A673 (cell line): ENCODE data around the gene GRAP2. TPM values are rescaled to one million over a fixed set of nuclear protein-coding genes. Genes with fewer than 3 reads are reported as not detected.
A peak's percentile ranks its signal among the peaks of the same experiment; 100 is the strongest.

Experiments used
- BruUV-seq: library from RNA; stranded (reverse); fragments of 400-500 nt; replicated peaks from 2 replicates; lab custom pipeline; 2021; lab: Mats Ljungman, UMichigan
- CTCF ChIA-PET: fragments of 300-600 bp; sonication (Branson Sonifier 250); formaldehyde crosslinking; loops from one replicate; lab custom pipeline; 2022; ENCODE audit warnings: antibody characterized with exemption; lab: Charles Lee
- POLR2A ChIA-PET: fragments of 300-600 bp; sonication (Branson Sonifier 250); formaldehyde crosslinking; loops from one replicate; lab custom pipeline; 2022; ENCODE audit warnings: antibody characterized with exemption; ENCODE audit not compliant: low non-redundant PET; lab: Charles Lee
- DNase-seq: peaks from one replicate; pipeline ENCODE4 v3.0.0-alpha.2; 2015; ENCODE audit warnings: low spot score
- H3K27ac ChIP-seq: fragments of 200-600 bp; sonication (generic); 2 replicates; pipeline ENCODE4 v1.5.1; 2016; ENCODE audit warnings: mixed run types, low read depth, mild to moderate bottlenecking, mixed read lengths, antibody characterized with exemption, low read length; ENCODE audit not compliant: poor library complexity, severe bottlenecking
- H3K27me3 ChIP-seq: fragments of 200-600 bp; sonication (generic); replicated peaks from 2 replicates; pipeline ENCODE4 v1.6.1; 2017; ENCODE audit warnings: mixed run types, low read depth, mild to moderate bottlenecking, mixed read lengths, antibody characterized with exemption, low read length; ENCODE audit not compliant: insufficient read depth, poor library complexity
- H3K36me3 ChIP-seq: fragments of 200-600 bp; sonication (generic); 2 replicates; pipeline ENCODE4 v1.6.1; 2016; ENCODE audit warnings: mixed run types, mild to moderate bottlenecking, mixed read lengths, antibody characterized with exemption, low read length; ENCODE audit not compliant: insufficient read depth, poor library complexity, severe bottlenecking
- H3K4me1 ChIP-seq: fragments of 200-600 bp; sonication (generic); 2 replicates; pipeline ENCODE4 v1.6.1; 2017; ENCODE audit warnings: mixed run types, mild to moderate bottlenecking, mixed read lengths, antibody characterized with exemption, low read length; ENCODE audit not compliant: insufficient read depth, poor library complexity, severe bottlenecking
- H3K4me3 ChIP-seq: fragments of 200-600 bp; sonication (generic); 2 replicates; pipeline ENCODE4 v1.5.1; 2016; ENCODE audit warnings: low read depth, mixed run types, mild to moderate bottlenecking, mixed read lengths, low read length; ENCODE audit not compliant: poor library complexity, severe bottlenecking
- H3K9me3 ChIP-seq: fragments of 200-600 bp; sonication (generic); 2 replicates; pipeline ENCODE4 v1.6.1; 2016; ENCODE audit warnings: mixed run types, low read depth, mild to moderate bottlenecking, mixed read lengths, antibody characterized with exemption, low read length; ENCODE audit not compliant: poor library complexity, severe bottlenecking
- CTCF ChIP-seq: fragments of 300-800, 200-600 bp; sonication (generic); conservative IDR thresholded peaks from 2 replicates; pipeline ENCODE4 v1.5.1; 2017; ENCODE audit warnings: low read depth, mild to moderate bottlenecking, antibody characterized with exemption, low read length, moderate library complexity, mixed read lengths
- EZH2 ChIP-seq: fragments of 200-600 bp; sonication (generic); IDR thresholded peaks from 2 replicates; pipeline ENCODE4 v1.6.1; 2017; ENCODE audit warnings: borderline replicate concordance, low read depth, mild to moderate bottlenecking, mixed read lengths, antibody characterized with exemption, low read length; ENCODE audit not compliant: poor library complexity, severe bottlenecking
- intact Hi-C: fragments of 100-400 bp; cut with micrococcal nuclease; formaldehyde crosslinking; loops from one replicate; pipeline ENCODE4 v1.10.0; 2022; ENCODE audit not compliant: unreplicated experiment
- total RNA-seq: library from RNA; stranded (reverse); gene quantifications from 2 replicates; pipeline ENCODE4 v1.2.3, GENCODE V29; 2021

The GRAP2 gene
- total RNA-seq, 1 experiment from 2014 or later, result not detected

- Histone ChIP-seq H3K9me3 (no peaks in the 10 kb centered on the region), H3K4me1 (no peaks in the 10 kb centered on the region), H3K36me3 (no peaks in the 10 kb centered on the region), H3K4me3 (no peak overlapping the region), H3K27me3 (peaks cover 52% of the 10 kb centered on the region), H3K27ac (no peak overlapping the region)
- POLR2A ChIA-PET, result no interaction called here
- no TSS peak for BruUV-seq
- no peak for TF ChIP-seq EZH2
- 0 out of 2 replicates have a peak, but pooled peaks have one; percentile 28 for TF ChIP-seq CTCF
- CTCF ChIA-PET, result no interaction called here
- intact Hi-C loops, result no loop called here
- no peak for DNase-seq
Observed at GRCh38 chr22:39927544-39927943, 26.7 kb downstream of the GRAP2 start.

- Histone ChIP-seq H3K9me3 (no peaks in the 10 kb centered on the region), H3K36me3 (no peaks in the 10 kb centered on the region), H3K27ac (no peak overlapping the region), H3K4me1 (no peaks in the 10 kb centered on the region), H3K4me3 (no peak overlapping the region), H3K27me3 (peaks cover 49% of the 10 kb centered on the region)
- CTCF ChIA-PET, result no interaction called here
- BruUV-seq, result no TSS peak
- no peak for DNase-seq
- intact Hi-C loops, result no loop called here
- no peak for TF ChIP-seq CTCF
- TF ChIP-seq EZH2, result no peak
- POLR2A ChIA-PET, result no interaction called here
Observed at GRCh38 chr22:39928536-39929520, 27.9 kb downstream of the GRAP2 start.

GRCh38 chr22:39931251-39931650 is 30.4 kb downstream of the GRAP2 start:
- no peak overlapping the region for H3K4me3 ChIP-seq
- H3K36me3 ChIP-seq, result no peaks in the 10 kb centered on the region
- no peak for DNase-seq
- no peaks in the 10 kb centered on the region for H3K9me3 ChIP-seq
- no peak for TF ChIP-seq CTCF
- TF ChIP-seq EZH2, result no peak
- peaks cover 54% of the 10 kb centered on the region for H3K27me3 ChIP-seq
- no peak overlapping the region for H3K27ac ChIP-seq
- ChIA-PET POLR2A (no interaction called here), CTCF (no interaction called here)
- intact Hi-C loops, result no loop called here
- BruUV-seq, result no TSS peak
- H3K4me1 ChIP-seq, result no peaks in the 10 kb centered on the region
